Endothelial cell of umbilical vein (primary cell): Measurements from ENCODE around the gene BCL2.

ENCODE experiments used
- CTCF ChIP-seq, 2 donors: IDR thresholded peaks; 1 replicate in 1 of 2; 2 replicates in 1 of 2; pipeline ENCODE4 v1.5.1; 2011; ENCODE audit warnings: low read length in 2 of 2, mild to moderate bottlenecking in 2 of 2, moderate library complexity in 2 of 2, control low read depth in 1 of 2, inconsistent platforms in 1 of 2, low read depth in 1 of 2; ENCODE audit not compliant: insufficient read depth in 1 of 2; ENCODE audit errors: extremely low read depth in 1 of 2
- EZH2 ChIP-seq: IDR thresholded peaks from 2 replicates; pipeline ENCODE4 v1.6.1; 2012; ENCODE audit warnings: borderline replicate concordance, low read depth, mild to moderate bottlenecking, moderate library complexity, low read length, inconsistent platforms; ENCODE audit not compliant: severe bottlenecking
- MAX ChIP-seq: IDR thresholded peaks from 2 replicates; pipeline ENCODE4 v1.6.1; 2011; ENCODE audit not compliant: insufficient read depth, insufficient read length
- POLR2A ChIP-seq: IDR thresholded peaks from 2 replicates; pipeline ENCODE4 v1.6.1; 2012; ENCODE audit warnings: low read depth, mild to moderate bottlenecking, control low read depth, low read length

DNA sequence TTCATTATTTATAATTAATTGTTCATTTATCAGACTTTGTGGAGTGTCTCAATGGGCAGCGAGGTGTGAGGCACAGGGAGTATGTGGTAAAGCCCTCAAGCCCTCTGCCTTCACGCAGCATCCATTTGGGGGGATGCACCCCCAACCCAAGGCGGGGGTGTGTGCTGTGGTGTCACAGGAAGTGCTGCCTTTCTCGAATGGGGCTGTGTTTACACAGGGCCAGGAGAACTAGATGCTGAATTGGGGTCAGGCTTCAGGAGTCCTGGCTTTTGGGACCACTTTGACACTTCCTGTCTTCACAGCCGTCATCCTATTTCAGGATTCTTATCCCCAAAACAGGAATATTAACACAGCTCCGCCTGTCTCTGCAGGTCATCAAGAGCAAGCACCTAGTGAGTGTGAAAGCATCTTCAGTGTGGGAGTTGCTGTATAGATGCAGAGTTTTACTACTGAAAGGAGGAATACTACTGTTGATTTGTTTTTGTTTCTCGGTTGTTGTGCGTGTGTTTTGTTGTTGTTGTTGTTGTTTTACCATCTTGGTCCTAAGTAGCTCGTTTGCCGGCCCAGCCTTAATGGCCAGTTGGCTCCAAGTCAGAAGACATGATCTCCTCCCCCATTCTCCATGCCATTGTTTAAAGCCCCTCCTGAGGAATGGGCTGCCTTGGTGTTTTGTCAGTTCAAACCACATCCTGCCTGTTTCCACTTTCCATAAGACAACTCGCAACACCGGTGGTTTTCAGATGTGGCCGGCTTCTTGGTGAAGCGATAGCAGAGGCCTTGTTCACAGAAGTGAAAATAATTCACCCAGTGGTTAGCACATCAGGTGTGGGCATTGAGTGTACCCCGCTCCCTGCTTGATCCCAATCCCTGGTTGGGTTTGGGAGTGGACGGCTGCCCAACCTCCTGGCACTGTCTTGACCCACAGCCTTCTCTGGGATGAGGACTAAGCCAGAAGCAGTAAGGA lies 221.3 kb downstream of the BCL2 start:
- no peak for TF ChIP-seq CTCF (IDR thresholded peaks at IDR 0.05; ENCODE audit: extremely low read depth in 1 of 2, insufficient read depth in 1 of 2, low read depth in 1 of 2, low read length in 2 of 2)
- no peak for TF ChIP-seq EZH2
- no peak for TF ChIP-seq MAX
- no peak for TF ChIP-seq POLR2A
